SH-SY5Y (cell line): Measurements from ENCODE around the gene CTXND1.

Experiments used
- GATA2 ChIP-seq: IDR thresholded peaks from 2 replicates; pipeline ENCODE4 v1.6.1; 2011; ENCODE audit warnings: mild to moderate bottlenecking, low read depth, low read length
- GATA3 ChIP-seq: IDR thresholded peaks from 2 replicates; pipeline ENCODE4 v1.6.1; 2011; ENCODE audit warnings: low read depth, mild to moderate bottlenecking, low read length, moderate library complexity

DNA sequence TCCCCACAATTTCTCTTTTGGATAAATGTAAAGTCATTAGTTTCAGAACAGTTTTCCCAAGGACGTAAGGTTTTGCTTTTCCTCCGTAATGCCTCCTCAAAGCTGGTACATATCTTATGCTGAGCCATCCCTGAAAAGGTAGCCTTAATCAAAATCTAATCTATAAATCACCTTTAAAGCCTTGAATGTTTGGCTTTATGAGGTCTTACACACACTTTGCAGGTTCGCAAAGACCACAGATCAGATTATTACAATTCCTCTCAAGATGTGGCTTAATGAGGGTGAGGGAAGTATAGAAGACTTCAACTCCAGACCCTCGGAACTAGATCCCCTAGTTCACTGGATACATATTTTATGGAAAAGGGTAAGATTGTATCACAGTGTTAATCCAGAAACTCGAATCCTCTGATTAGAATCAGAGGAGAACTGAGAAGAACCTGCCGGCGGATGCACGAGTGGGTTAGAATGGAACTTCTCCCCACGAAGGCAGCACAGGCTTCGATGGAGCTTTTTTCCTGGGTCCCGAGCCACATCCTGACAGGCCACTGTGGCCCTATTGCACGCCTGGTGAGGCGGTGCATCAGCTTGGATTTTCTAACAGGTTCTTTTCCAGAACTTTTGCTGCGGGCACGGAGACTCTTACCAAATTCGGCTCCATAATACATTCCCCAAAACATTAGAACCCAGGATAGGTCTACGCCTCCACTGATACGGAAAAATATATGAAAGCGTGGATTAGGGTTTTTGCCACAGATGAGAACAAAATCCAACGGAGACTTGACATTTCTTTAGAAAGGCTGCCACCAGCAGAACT, 1.2 kb downstream of the CTXND1 start:
- TF ChIP-seq GATA3 (no peak), GATA2 (no peak)
